Nephron progenitor cell (in vitro differentiated cells): ENCODE measurements around the gene FAM234A.

Experiments used
- DNase-seq: peaks from one replicate; pipeline ENCODE4 v3.0.0; 2021
- H3K27ac Mint-ChIP-seq: 2 replicates; pipeline ENCODE4 v1.8.0; 2021; ENCODE audit warnings: mild to moderate bottlenecking, moderate library complexity, mixed read lengths
- H3K27me3 Mint-ChIP-seq: 2 replicates; pipeline ENCODE4 v1.8.0; 2021; ENCODE audit warnings: mild to moderate bottlenecking, low read depth, mixed read lengths; ENCODE audit not compliant: poor library complexity
- H3K36me3 Mint-ChIP-seq: 2 replicates; pipeline ENCODE4 v1.8.0; 2021; ENCODE audit warnings: low read depth, mixed read lengths
- H3K4me1 Mint-ChIP-seq: 2 replicates; pipeline ENCODE4 v1.8.0; 2021; ENCODE audit warnings: mixed read lengths
- H3K4me3 Mint-ChIP-seq: 2 replicates; pipeline ENCODE4 v1.8.0; 2021; ENCODE audit warnings: mild to moderate bottlenecking, moderate library complexity, mixed read lengths
- H3K9me3 Mint-ChIP-seq: 2 replicates; pipeline ENCODE4 v1.8.0; 2021; ENCODE audit warnings: mild to moderate bottlenecking, moderate library complexity, mixed read lengths
- TF ChIP-seq, protein P1 (sequence below): fragments of 200-600 bp; sonication (generic); IDR thresholded peaks from 2 replicates; pipeline ENCODE4 v1.5.0; 2021; ENCODE audit warnings: antibody characterized with exemption

FAM234A gene

DNA sequence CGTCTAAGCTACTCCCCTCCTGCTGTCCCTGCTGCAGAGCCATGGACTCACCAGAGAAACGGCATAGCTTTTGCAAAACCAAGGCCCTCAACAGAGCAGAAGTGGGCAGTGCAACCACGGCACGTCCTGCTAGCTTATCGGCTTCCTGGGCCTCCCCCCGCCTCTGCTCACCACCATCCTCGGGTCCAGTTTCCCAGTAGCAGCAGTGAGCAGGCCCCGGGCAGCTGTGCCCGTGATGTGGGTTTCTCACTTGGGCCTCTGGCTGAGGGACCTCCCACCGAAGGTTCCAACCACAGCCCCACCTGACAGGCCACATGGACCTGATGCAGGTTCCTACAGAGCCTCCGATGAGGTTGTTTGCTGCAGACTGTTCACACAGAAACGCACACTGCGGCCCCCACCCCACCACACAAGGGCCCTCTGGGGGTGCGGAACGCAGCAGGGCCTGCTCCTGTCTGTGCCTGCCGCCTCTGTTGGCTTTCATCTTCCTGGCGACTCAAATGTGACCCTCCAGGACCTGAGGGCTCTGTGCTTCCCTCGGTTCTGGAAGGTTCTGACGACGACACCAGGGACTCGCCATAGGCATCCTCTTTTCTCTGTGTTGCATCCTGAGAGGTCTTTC, 73.2 kb downstream of the FAM234A start:
- no peaks in the 10 kb centered on the region for H3K27me3 Mint-ChIP-seq
- peaks cover 50% of the 10 kb centered on the region for H3K36me3 Mint-ChIP-seq
- TF ChIP-seq, protein P1, sequence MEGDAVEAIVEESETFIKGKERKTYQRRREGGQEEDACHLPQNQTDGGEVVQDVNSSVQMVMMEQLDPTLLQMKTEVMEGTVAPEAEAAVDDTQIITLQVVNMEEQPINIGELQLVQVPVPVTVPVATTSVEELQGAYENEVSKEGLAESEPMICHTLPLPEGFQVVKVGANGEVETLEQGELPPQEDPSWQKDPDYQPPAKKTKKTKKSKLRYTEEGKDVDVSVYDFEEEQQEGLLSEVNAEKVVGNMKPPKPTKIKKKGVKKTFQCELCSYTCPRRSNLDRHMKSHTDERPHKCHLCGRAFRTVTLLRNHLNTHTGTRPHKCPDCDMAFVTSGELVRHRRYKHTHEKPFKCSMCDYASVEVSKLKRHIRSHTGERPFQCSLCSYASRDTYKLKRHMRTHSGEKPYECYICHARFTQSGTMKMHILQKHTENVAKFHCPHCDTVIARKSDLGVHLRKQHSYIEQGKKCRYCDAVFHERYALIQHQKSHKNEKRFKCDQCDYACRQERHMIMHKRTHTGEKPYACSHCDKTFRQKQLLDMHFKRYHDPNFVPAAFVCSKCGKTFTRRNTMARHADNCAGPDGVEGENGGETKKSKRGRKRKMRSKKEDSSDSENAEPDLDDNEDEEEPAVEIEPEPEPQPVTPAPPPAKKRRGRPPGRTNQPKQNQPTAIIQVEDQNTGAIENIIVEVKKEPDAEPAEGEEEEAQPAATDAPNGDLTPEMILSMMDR, result no peak
- no peak overlapping the region for H3K4me3 Mint-ChIP-seq
- no peak overlapping the region for H3K27ac Mint-ChIP-seq
- peaks cover 16% of the 10 kb centered on the region for H3K4me1 Mint-ChIP-seq
- H3K9me3 Mint-ChIP-seq, result no peaks in the 10 kb centered on the region
- no peak for DNase-seq

DNA sequence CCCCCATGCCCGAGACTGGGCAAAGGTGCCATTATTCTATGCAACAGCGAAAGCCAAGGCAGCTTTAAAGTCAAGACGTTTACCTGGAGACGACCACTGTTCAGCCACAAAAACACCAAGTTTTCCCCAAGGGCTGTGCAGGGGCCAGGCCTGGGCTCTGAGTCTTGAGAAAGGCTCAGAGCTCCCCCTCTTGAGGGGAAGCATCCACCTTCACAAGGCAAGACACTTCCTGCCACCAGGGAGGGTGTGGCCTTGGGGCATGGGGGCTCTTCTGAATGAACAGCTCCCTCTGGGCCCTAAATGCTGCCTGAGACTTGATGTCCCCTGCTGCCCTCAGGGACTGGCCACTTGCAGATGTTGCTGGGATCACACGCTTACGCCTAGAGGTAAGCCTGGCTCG, 74.9 kb downstream of the FAM234A start:
- H3K27ac Mint-ChIP-seq, result no peak overlapping the region
- H3K27me3 Mint-ChIP-seq, result no peaks in the 10 kb centered on the region
- H3K4me3 Mint-ChIP-seq, result no peak overlapping the region
- peaks cover 47% of the 10 kb centered on the region for H3K36me3 Mint-ChIP-seq
- no peak for DNase-seq
- peaks cover 16% of the 10 kb centered on the region for H3K4me1 Mint-ChIP-seq
- TF ChIP-seq, protein P1, result no peak
- H3K9me3 Mint-ChIP-seq, result no peaks in the 10 kb centered on the region

DNA sequence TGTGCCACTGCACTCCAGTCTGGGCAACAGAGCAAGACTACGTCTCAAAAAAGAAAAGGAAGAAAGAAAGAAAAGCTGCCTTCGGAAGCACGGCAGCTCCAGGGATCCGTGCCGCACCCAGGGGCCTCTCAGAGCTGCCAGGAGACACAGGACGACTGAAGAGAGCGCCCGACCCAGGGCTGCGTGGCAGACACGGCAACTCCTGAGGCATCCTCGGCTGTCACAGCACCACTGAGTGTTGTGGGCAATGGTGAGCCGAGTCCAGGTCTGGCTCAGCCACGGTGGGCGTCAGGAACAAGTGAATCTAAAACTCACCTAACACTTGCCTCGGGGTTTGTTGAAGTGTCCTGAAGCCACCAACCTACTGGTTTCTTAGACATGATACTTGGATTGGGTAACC, 77.1 kb downstream of the FAM234A start:
- Mint-ChIP-seq H3K27me3 (no peaks in the 10 kb centered on the region), H3K4me1 (peaks cover 7% of the 10 kb centered on the region), H3K36me3 (peaks cover 35% of the 10 kb centered on the region), H3K9me3 (no peaks in the 10 kb centered on the region), H3K27ac (no peak overlapping the region), H3K4me3 (no peak overlapping the region)
- TF ChIP-seq, protein P1, result no peak
- no peak for DNase-seq

DNA sequence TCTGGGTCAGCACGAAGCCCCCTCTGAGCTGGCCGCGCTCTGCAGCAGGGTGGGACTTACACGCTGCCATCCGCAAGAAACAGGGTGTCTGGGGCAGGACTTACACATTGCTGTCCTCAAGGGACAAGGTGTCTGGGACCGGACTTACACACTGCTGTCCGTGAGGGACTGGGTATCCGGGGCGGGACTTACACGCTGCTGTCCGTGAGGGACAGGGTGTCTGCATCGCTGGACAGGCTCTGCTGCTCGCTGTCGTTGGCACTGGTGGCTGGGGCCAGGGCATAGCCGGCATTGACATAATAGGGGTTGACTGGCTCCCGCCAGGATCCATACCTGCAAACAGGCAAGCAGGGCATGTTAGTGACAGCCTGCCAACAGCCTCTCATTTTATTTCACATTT, 79.7 kb downstream of the FAM234A start:
- no peak overlapping the region for H3K4me3 Mint-ChIP-seq
- TF ChIP-seq, protein P1, result no peak
- H3K36me3 Mint-ChIP-seq, result peaks cover 33% of the 10 kb centered on the region
- H3K27ac Mint-ChIP-seq, result no peak overlapping the region
- H3K9me3 Mint-ChIP-seq, result no peaks in the 10 kb centered on the region
- no peaks in the 10 kb centered on the region for H3K27me3 Mint-ChIP-seq
- DNase-seq, result no peak
- H3K4me1 Mint-ChIP-seq, result peaks cover 6% of the 10 kb centered on the region

DNA sequence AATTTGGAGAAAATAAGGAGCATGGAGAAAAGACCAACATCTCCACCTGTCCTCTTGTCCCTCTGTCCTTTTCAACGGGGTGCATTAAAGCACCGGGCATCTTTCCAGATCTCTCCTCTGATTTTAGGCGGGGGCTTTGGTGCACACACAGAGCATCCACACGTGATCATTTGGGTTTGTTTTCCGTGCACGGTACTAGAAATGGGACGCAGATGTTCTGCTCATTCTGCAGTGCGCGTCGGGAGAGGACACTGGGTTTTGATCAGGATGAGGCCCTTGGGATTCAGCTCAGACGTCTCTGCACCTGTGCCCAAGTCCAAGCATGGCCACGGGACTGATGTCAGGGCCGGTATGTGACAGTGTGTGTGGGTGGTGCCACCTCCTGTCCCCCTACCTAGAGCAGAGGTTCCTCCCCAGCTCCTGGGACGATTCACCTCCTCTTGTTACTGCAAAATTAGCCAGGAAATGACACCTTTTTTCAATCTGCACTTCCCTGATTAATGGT, 80.2 kb downstream of the FAM234A start:
- H3K27me3 Mint-ChIP-seq, result no peaks in the 10 kb centered on the region
- TF ChIP-seq, protein P1, result no peak

More for the DNA sequence above, 80.2 kb downstream of the FAM234A start:
- peaks cover 9% of the 10 kb centered on the region for H3K4me1 Mint-ChIP-seq
- DNase-seq, result no peak
- peak overlapping the region; percentile 57 for H3K27ac Mint-ChIP-seq
- H3K4me3 Mint-ChIP-seq, result no peak overlapping the region
- H3K36me3 Mint-ChIP-seq, result peaks cover 36% of the 10 kb centered on the region
- H3K9me3 Mint-ChIP-seq, result no peaks in the 10 kb centered on the region
